Neural progenitor cell (in vitro differentiated cells): ENCODE results near the gene ARID5A. TPM values are rescaled to one million over a fixed set of nuclear protein-coding genes. Genes with fewer than 3 reads are reported as not detected.
"Not testable (repeated sequence)": the region's sequence is repeated elsewhere in the genome, so short reads cannot be mapped to it uniquely, and the experiment has no call there.

ENCODE experiments used
- DNase-seq: peaks from one replicate; pipeline ENCODE4 v3.0.0-alpha.2; 2016; ENCODE audit warnings: low spot score
- H2AFZ ChIP-seq: fragments of 200-600 bp; sonication (generic); replicated peaks from 2 replicates; pipeline ENCODE4 v1.6.1; 2016; ENCODE audit warnings: antibody characterized with exemption
- H3F3A ChIP-seq: fragments of 200-600 bp; sonication (generic); 2 replicates; pipeline ENCODE4 v1.6.1; 2016; ENCODE audit warnings: antibody characterized with exemption, low read depth
- H3K27ac ChIP-seq: fragments of 200-600 bp; sonication (generic); 2 replicates; pipeline ENCODE4 v1.5.1; 2016; ENCODE audit warnings: mild to moderate bottlenecking
- H3K27me3 ChIP-seq: fragments of 200-600 bp; sonication (generic); 2 replicates; pipeline ENCODE4 v1.6.1; 2016; ENCODE audit warnings: mild to moderate bottlenecking, moderate library complexity
- H3K36me3 ChIP-seq: fragments of 200-600 bp; sonication (generic); 2 replicates; pipeline ENCODE4 v1.5.1; 2016
- H3K4me1 ChIP-seq: fragments of 200-600 bp; sonication (generic); 2 replicates; pipeline ENCODE4 v1.6.1; 2016; ENCODE audit warnings: mixed run types
- H3K4me2 ChIP-seq: fragments of 200-600 bp; sonication (generic); 2 replicates; pipeline ENCODE4 v1.6.1; 2016
- H3K4me3 ChIP-seq: fragments of 200-600 bp; sonication (generic); 2 replicates; pipeline ENCODE4 v1.5.1; 2016
- H3K79me2 ChIP-seq: fragments of 200-600 bp; sonication (generic); 2 replicates; pipeline ENCODE4 v1.6.1; 2016; ENCODE audit warnings: low read depth
- H3K9ac ChIP-seq: fragments of 200-600 bp; sonication (generic); 2 replicates; pipeline ENCODE4 v1.6.1; 2016
- H3K9me3 ChIP-seq: fragments of 200-600 bp; sonication (generic); 2 replicates; pipeline ENCODE4 v1.5.1; 2016; ENCODE audit warnings: low read depth
- H4K20me1 ChIP-seq: fragments of 200-600 bp; sonication (generic); 2 replicates; pipeline ENCODE4 v1.6.1; 2016; ENCODE audit warnings: low read depth
- H3K27ac Mint-ChIP-seq: 3 replicates; pipeline ENCODE4 v1.8.0; 2021; ENCODE audit warnings: mixed read lengths
- H3K27me3 Mint-ChIP-seq: 2 replicates; pipeline ENCODE4 v1.8.0; 2022; ENCODE audit warnings: low read depth, mild to moderate bottlenecking, inconsistent platforms, moderate library complexity, mixed read lengths; ENCODE audit not compliant: insufficient read depth
- H3K36me3 Mint-ChIP-seq: 3 replicates; pipeline ENCODE4 v1.8.0; 2021; ENCODE audit warnings: mixed read lengths
- H3K4me1 Mint-ChIP-seq: 3 replicates; pipeline ENCODE4 v1.8.0; 2021; ENCODE audit warnings: mixed read lengths
- H3K4me3 Mint-ChIP-seq: 3 replicates; pipeline ENCODE4 v1.8.0; 2021; ENCODE audit warnings: mild to moderate bottlenecking, moderate library complexity, mixed read lengths
- H3K9me3 Mint-ChIP-seq: 3 replicates; pipeline ENCODE4 v1.8.0; 2020; ENCODE audit warnings: mixed read lengths
- CTCF ChIP-seq: fragments of 200-600 bp; sonication (generic); IDR thresholded peaks from 2 replicates; pipeline ENCODE4 v1.5.1; 2017; ENCODE audit warnings: antibody characterized with exemption, mild to moderate bottlenecking
- EZH2 ChIP-seq: fragments of 200-600 bp; sonication (generic); IDR thresholded peaks from 2 replicates; pipeline ENCODE4 v1.6.1; 2017; ENCODE audit warnings: antibody characterized with exemption, mild to moderate bottlenecking, moderate library complexity
- EZH2phosphoT487 ChIP-seq: fragments of 200-600 bp; sonication (generic); IDR thresholded peaks from 2 replicates; pipeline ENCODE4 v1.6.1; 2017; ENCODE audit warnings: antibody characterized with exemption
- total RNA-seq: library from RNA; depleted of rRNA; stranded (reverse); fragments of >200 nt; gene quantifications from 2 replicates; pipeline ENCODE4 v1.2.3, GENCODE V29; 2015; ENCODE audit warnings: low replicate concordance

Gene ARID5A
- total RNA-seq, 1 donor from 2014 or later = 0.75 TPM

DNA sequence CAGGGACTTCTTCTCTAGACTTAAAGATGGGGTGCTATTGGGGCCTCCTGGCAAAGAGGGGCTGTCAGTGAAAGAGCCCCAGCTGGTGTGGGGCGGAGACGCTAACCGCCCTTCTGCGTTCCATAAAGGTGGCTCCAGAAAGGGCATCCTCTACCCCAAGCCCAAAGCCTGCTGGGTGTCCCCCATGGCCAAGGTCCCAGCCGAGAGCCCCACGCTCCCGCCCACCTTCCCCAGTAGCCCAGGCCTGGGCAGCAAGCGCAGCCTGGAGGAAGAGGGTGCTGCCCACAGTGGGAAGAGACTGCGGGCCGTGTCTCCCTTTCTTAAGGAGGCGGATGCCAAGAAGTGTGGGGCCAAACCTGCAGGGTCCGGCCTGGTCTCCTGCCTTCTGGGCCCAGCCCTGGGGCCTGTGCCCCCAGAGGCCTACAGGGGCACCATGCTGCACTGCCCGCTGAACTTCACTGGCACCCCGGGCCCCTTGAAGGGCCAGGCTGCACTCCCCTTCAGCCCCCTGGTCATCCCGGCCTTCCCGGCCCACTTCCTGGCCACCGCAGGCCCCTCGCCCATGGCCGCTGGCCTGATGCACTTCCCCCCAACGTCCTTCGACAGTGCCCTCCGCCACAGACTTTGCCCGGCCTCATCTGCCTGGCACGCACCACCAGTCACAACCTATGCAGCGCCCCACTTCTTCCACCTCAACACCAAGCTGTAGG lies 15.2 kb downstream of the ARID5A start:
- H3K27ac ChIP-seq = no peak overlapping the region
- H3K4me3 Mint-ChIP-seq = no peak overlapping the region
- H3K9ac ChIP-seq = no peak overlapping the region
- H3K4me1 ChIP-seq = no peaks in the 10 kb centered on the region
- H3K27ac Mint-ChIP-seq = no peak overlapping the region
- no peaks in the 10 kb centered on the region for H3K9me3 Mint-ChIP-seq
- no peaks in the 10 kb centered on the region for H3K9me3 ChIP-seq
- H3K27me3 Mint-ChIP-seq = peaks cover 4% of the 10 kb centered on the region
- no peaks in the 10 kb centered on the region for H3K4me1 Mint-ChIP-seq
- TF ChIP-seq EZH2phosphoT487 (no peak), EZH2 (no peak), CTCF (no peak)
- no peak overlapping the region for H2AFZ ChIP-seq
- no peak overlapping the region for H3K4me2 ChIP-seq
- no peak overlapping the region for H3K4me3 ChIP-seq
- H4K20me1 ChIP-seq = no peaks in the 10 kb centered on the region
- no peaks in the 10 kb centered on the region for H3K36me3 Mint-ChIP-seq
- H3K79me2 ChIP-seq = no peaks in the 10 kb centered on the region
- no peaks in the 10 kb centered on the region for H3K36me3 ChIP-seq
- DNase-seq = no peak
- H3K27me3 ChIP-seq = no peaks in the 10 kb centered on the region
- H3F3A ChIP-seq = no peaks in the 10 kb centered on the region

- Mint-ChIP-seq H3K4me3 (no peak overlapping the region), H3K36me3 (no peaks in the 10 kb centered on the region), H3K9me3 (no peaks in the 10 kb centered on the region), H3K27me3 (peaks cover 4% of the 10 kb centered on the region), H3K4me1 (no peaks in the 10 kb centered on the region), H3K27ac (no peak overlapping the region)
- H3K36me3 ChIP-seq = no peaks in the 10 kb centered on the region
- no peak overlapping the region for H3K4me2 ChIP-seq
- H3K27me3 ChIP-seq = no peaks in the 10 kb centered on the region
- no peak overlapping the region for H2AFZ ChIP-seq
- no peak for DNase-seq
- no peaks in the 10 kb centered on the region for H4K20me1 ChIP-seq
- no peaks in the 10 kb centered on the region for H3K4me1 ChIP-seq
- H3K27ac ChIP-seq = no peak overlapping the region
- no peak overlapping the region for H3K9ac ChIP-seq
- TF ChIP-seq EZH2 (no peak), EZH2phosphoT487 (no peak), CTCF (no peak)
- no peaks in the 10 kb centered on the region for H3K9me3 ChIP-seq
- H3F3A ChIP-seq = no peaks in the 10 kb centered on the region
- H3K4me3 ChIP-seq = no peak overlapping the region
- H3K79me2 ChIP-seq = no peaks in the 10 kb centered on the region
These were observed 16.0 kb downstream of the ARID5A start for GRCh38 chr2:96552315-96553175.

DNA sequence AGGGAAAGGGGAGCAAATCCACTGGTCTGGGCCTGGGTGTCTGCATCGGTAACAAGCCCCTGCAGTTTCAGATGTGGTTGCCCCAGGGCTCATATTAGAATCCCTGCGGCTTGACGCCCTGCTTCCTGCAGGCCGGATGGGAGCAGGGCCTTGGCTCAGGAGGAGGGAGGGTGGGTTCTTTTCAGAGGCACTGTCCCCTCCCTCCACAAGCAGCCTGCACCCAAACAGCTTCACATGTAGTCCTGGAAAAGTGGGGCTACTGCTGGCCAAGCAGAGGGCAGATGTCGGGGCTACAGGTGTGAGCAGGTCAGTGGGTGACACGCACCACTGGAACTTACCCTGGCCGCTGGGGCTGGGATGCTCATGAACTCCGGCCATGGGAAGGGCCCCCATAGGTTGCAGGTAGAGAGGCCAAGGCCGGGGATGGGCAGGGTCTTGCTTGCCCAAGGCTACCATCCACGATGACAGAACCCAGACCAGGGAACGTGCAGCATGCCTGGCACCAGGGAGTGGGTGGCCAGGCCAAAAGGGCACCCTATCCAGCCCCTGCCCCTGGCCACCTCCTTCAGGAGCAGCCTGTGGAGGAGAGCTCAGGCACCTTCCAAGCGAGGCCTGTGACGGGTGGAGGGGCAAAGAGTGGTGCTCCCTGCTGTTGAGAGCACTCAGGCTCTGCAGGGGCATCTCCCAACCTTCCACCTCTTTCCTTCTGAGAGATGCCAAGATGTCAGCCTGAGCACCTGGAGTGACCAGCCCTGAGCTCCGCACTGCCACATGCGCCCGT lies 16.8 kb downstream of the ARID5A start:
- Histone ChIP-seq H3F3A (no peaks in the 10 kb centered on the region), H3K36me3 (no peaks in the 10 kb centered on the region), H3K4me2 (no peak overlapping the region), H4K20me1 (no peaks in the 10 kb centered on the region), H3K27ac (no peak overlapping the region), H3K9ac (no peak overlapping the region), H2AFZ (no peak overlapping the region), H3K4me1 (no peaks in the 10 kb centered on the region), H3K4me3 (no peak overlapping the region), H3K79me2 (no peaks in the 10 kb centered on the region), H3K27me3 (no peaks in the 10 kb centered on the region), H3K9me3 (no peaks in the 10 kb centered on the region)
- no peak overlapping the region for H3K4me3 Mint-ChIP-seq
- H3K27ac Mint-ChIP-seq = no peak overlapping the region
- H3K27me3 Mint-ChIP-seq = peaks cover 6% of the 10 kb centered on the region
- no peak for DNase-seq
- H3K9me3 Mint-ChIP-seq = no peaks in the 10 kb centered on the region
- no peaks in the 10 kb centered on the region for H3K36me3 Mint-ChIP-seq
- no peaks in the 10 kb centered on the region for H3K4me1 Mint-ChIP-seq
- TF ChIP-seq EZH2phosphoT487 = no peak

DNA sequence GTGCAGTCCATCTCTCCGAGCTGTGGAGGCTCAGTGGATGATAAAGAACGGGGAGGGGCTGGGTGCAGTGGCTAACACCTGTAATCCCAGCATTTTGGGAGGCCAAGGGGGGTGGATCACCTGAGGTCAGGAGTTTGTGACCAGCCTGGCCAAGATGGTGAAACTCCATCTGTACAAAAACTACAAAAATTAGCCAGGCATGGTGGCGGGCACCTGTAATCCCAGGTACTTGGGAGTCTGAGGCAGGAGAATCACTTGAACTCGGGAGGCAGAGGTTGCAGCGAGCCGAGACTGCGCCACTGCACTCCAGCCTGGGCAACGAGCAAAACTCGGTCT lies 17.4 kb downstream of the ARID5A start:
- H3K36me3 ChIP-seq, H3K9me3 ChIP-seq, H3K27ac ChIP-seq, H3K27me3 Mint-ChIP-seq, H3K4me2 ChIP-seq, H3K9ac ChIP-seq, H3K36me3 Mint-ChIP-seq, H3K27me3 ChIP-seq, DNase-seq, H3F3A ChIP-seq, H3K4me3 Mint-ChIP-seq, H3K9me3 Mint-ChIP-seq, H4K20me1 ChIP-seq, H3K79me2 ChIP-seq, H3K4me1 ChIP-seq, H3K4me1 Mint-ChIP-seq, H2AFZ ChIP-seq, H3K27ac Mint-ChIP-seq, H3K4me3 ChIP-seq: not testable (repeated sequence)
